Fibroblast of skin of left quadriceps (primary cell): Measurements from ENCODE around the gene FAHD2B.
"Not testable (repeated sequence)": the region's sequence is repeated elsewhere in the genome, so short reads cannot be mapped to it uniquely, and the experiment has no call there.

Source experiments
- DNase-seq, 2 experiments: peaks; one replicate each; pipeline ENCODE4 v3.0.0-alpha.2; 2013; ENCODE audit warnings: low read depth in 2 of 2

Gene FAHD2B, protein sequence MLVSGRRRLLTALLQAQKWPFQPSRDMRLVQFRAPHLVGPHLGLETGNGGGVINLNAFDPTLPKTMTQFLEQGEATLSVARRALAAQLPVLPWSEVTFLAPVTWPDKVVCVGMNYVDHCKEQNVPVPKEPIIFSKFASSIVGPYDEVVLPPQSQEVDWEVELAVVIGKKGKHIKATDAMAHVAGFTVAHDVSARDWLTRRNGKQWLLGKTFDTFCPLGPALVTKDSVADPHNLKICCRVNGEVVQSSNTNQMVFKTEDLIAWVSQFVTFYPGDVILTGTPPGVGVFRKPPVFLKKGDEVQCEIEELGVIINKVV

DNA sequence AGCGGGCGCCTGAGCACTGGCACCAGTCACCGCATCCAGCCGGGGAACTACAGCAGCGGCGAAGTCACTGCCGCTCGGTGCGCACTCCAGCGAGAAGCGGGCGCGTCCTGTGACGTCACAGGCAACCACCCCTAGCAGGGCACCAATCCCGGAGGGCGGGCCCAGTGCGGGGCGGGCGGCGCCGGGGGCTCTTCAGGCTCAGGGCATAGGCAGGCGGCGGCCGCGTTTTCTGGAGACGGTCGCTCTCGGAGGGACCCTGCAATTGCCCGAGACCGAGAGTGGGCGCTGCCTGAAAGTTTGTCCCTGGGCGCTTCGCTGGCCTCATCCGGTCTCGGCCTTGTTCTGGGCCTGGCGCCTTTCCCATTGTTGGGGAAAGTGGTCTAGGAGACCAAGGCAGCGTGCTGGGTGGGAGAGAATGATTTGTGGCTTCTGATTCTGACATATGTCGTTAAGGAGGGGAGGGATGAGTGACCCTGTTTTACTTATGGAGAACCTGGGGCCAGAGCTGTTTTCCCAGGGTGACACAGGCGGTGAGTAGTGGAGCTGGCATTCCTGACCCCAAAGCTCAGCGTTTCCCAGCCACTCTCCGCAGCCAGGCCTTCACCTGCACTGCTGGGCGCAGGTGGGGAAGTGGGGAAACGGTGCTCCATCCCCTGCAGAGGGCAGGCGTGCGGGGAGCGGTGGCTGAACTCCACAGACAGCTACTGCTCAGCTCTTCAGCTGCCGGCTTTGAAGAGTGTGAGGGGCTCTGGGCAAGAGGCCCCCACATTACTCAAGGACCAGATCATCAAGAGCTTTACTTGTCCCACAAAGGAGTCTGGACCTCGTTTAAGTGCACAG is at the start of gene FAHD2B:
Gene FAHD2B (minus strand): TSS at position 111 of the 840 bp plus-strand sequence. CDS start 3,176 bp downstream, outside the sequence.
- DNase-seq: peak; percentile 25 to 29

DNA sequence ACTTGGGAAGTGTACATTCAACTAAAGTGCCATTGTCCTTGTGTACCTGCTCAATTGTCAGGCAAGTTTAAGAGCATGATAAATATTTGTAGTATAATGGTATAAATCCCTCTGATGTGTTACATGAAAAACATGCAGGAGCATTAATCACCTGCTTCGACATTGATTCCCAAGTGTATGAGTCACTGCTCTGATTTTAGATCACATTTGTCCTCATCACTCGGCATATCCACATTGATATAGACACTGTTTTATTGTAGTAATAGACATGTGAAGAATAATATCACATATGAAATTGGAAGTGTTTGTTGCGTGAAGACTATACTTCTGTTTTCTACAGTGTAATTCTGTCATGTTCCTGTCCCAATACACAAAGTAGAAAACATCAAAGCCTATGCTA is 49.3 kb upstream of the FAHD2B start:
- DNase-seq: not testable (repeated sequence)

DNA sequence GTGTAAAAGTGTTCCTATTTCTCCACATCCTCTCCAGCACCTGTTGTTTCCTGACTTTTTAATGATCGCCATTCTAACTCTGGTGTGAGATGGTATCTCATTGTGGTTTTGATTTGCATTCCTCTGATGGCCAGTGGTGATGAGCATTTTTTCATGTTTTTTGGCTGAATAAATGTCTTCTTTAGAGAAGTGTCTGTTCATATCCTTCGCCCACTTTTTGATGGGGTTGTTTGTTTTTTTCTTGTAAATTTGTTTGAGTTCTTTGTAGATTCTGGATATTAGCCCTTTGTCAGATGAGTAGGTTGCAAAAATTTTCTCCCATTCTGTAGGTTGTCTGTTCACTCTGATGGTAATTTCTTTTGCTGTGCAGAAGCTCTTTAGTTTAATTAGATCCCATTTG is 34.4 kb upstream of the FAHD2B start:
- not testable (repeated sequence) for DNase-seq

DNA sequence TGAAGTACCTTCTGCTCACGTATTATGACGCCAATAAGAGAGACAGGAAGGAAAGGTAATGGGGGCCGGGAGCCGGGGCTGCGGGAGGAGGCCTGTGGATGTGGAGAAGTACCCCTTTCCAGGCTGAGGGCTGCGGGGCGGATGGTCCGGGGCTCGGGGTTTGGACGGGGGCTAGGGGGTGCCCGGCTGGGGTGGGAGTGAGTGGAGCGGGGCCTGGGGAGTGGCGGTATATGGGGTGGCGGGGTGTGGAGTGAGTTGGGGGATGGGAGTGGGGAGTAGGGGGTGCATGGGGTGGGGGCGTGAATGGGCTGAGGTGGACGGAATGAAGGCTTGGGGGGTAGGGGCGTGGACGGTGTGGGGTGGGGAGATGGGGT is 19.2 kb upstream of the FAHD2B start:
- DNase-seq: not testable (repeated sequence)

- peak; percentile 59 for DNase-seq
Measured at GRCh38 chr2:97113050-97113881, 18.6 kb upstream of the FAHD2B start, which contains the start of gene ANKRD36. TSS of gene ANKRD36 (plus strand) at chr2:97113153. CDS start at chr2:97113740, 587 bp downstream.

DNA sequence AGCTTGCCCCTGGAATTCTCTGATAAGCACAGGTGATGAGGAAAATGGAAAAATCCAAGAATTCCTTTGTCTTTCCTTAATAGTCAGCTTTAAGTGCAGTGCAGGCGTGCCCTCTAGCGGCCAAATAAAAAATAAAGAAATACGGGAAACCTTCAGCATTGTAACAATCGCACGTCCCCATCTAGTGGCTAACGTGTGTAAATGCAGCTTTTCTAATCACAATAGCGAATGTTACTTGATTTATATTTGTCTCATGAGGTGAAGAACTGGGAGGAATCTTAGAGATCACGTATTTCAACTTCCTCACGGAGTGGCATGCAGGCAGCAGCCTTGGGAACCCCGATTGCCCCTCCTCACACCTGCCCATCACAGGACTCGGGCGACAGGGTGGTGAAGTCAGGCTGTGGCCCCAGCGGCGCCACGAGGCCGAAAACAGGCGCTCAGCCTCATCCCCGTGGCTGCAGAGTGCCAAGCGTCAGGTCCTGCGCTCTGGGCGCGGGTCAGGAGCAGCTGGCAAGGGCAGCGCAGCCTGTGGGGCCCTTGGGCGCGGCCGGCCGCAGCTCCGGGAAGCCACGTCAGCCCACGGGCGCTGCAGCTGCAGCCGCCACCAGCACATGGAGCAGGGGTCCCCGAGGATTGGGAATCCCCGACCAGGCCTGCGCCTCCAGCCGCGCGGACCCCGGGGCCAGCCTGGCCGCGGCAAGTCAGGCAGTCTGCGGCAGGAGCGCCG is 17.8 kb upstream of the FAHD2B start:
- DNase-seq: peak in 1 of 2 experiments; percentile 9

DNA sequence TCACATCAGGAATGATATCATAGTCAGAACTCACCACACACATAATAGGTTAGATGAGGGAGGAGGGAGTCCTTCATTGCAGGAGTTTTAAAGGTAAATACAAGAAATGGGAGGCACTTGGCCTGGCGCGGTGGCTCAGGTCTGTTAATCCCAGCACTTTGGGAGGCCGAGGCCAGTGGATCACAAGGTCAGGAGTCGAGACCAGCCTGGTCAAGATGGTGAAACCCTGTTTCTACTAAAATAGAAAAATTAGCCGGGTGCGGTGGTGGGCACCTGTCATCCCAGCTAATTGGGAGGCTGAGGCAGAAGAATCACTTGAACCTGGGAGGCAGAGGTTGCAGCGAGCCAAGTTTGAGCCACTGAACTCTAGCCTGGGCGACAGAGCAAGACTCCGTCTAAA is 16.6 kb upstream of the FAHD2B start:
- DNase-seq: not testable (repeated sequence)

DNA sequence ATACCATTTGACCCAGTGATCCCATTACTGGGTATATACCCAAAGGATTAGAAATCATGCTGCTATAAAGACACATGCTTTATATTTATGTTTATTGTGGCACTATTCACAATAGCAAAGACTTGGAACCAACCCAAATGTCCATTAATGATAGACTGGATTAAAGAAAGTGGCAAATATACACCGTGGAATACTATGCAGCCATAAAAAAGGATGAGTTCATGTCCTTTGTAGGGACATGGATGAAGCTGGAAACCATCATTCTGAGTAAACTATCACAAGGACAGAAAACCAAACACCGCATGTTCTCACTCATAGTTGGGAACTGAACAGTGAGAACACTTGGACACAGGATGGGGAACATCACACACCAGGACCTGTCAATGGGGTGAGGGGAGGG is 12.2 kb upstream of the FAHD2B start:
- DNase-seq: not testable (repeated sequence)

- DNase-seq: not testable (repeated sequence)
Measured at GRCh38 chr2:97098786-97099372, 4.2 kb upstream of the FAHD2B start.

- DNase-seq: no peak
Measured at GRCh38 chr2:97095661-97096060, 979 bp upstream of the FAHD2B start.

DNA sequence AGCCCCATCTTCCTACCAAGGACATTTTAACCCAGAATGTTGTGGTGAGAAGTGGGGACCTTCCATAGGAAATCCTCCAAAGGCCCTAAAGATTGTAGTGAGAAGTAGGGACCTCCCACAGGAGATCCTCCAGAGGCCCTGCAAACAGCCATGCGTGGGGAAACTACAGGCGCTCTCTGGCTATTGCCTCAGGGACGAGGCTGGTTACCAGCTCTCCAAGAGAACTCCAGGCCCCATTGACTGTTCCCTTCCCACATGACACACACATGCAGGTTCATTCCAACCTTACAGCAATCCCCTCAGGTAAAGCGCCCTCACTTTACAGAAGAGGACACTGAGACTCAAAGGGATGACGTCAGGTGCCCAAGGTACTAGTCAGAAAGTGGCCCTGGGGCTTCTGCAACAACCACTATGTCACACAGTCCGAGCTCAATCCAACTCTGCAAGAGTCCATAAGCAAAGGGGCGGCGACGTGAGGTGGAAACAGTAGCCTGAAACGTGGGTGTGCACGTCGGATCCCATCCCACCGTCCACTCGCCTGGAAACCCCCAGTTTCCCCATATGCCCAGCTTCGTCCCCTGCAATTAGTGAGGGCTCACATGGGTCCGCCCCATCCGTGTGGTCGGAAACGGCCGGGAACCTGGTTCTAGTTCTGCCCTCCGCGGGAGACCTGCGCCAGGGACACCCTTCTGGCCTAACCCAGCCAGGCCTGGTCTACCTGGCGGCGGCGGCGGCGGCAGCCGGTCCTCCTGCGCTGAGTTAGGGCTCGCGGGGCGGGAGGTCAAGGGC is 505 bp downstream of the FAHD2B start:
- DNase-seq: not testable (repeated sequence)

DNA sequence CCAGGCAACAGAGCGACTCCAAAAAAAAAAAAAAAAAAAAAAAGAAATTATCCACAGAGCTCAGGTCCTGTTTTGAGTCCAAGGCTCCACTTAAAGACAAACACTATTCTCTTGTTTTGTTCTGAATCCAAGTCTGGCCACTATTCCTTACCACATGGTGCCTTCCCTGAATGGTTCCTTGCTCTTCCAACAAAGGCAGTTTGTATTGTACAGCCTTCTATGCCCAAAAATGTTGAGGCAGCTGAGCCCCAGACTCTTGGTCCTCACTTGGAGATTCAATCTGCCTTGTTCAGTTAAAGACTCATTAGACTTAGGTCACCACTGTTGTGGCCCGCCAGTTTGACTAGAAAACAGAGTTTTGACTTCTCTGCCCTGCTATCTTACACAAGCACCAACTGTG is 1.7 kb downstream of the FAHD2B start:
- DNase-seq: not testable (repeated sequence)

- DNase-seq: not testable (repeated sequence)
Measured at GRCh38 chr2:97088706-97089105, 6.0 kb downstream of the FAHD2B start.

DNA sequence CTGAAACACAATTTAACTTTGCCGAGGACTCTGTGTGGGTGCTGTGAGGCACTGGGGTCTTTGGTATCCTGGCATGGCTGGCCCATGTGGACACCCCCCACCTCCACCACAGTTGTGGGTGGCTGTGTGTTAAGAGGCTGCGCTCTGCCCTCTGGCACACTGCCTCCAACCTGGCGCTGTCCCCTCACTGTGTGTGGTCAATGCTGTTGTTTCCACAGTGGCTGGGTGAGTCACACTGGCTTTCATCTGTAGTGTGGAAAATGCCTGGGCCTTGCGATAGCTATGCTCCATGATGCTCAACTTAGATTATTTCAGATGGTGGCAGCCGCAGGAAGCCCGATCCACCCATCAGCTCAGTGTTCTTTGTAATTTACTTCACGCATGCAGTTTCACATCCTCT is 9.6 kb downstream of the FAHD2B start:
- DNase-seq: not testable (repeated sequence)

DNA sequence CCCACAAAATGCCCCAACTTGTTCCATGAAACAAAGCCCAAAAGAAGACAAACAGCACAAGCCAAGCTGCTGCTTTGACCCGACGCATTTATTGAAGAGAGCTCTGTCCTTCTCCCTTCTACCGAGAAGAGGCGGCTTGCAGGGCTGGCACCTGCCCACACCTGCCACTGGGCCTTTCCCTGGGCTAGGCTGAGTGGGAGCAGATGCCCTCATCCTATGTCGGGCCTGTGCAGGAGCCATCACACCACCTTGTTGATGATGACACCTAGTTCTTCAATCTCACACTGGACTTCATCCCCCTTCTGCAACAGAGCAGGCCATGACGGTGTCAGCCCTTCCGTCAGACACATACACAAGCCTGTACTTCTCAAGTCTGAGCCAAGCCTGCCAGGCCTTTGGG is 11.2 kb downstream of the FAHD2B start:
- not testable (repeated sequence) for DNase-seq

DNA sequence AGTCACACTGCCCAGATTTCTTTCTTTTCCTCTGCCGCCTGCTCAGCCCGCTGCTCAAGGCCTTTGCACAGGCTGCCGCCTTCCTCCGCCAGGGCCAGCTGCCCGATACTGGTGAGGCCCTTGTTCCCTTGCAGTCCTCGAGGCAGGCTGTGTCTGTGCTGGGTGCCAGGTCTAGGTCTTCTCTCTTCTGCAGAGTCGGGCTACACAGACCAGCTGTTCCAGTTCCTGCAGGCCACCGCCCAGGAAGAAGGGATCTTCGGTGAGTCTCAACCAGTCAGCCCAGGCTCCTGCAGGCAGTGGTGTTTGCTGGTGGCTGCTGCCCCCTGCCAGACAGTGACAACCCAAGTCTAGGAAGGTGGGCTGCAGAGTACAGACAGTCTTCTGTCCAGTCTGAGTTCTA is 12.5 kb downstream of the FAHD2B start:
- DNase-seq: not testable (repeated sequence)

DNA sequence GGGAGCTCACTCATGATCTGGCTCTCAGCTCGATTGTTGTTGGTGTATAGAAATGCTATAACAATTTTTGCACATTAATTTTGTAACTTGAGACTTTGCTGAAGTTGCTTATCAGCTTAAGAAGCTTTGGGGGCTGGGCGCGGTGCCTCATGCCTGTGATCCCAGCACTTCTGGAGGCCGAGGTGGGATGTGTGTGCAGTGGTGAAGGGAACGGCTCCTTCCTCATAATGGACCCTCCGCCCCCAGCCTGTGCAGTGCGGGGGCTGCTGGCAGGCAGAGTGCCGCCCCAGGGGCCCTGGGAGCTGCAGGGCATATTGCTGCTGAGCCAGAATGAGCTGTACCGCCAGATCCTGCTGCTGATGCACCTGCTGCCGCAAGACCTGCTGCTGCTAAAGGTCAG is 13.8 kb downstream of the FAHD2B start:
- not testable (repeated sequence) for DNase-seq

DNA sequence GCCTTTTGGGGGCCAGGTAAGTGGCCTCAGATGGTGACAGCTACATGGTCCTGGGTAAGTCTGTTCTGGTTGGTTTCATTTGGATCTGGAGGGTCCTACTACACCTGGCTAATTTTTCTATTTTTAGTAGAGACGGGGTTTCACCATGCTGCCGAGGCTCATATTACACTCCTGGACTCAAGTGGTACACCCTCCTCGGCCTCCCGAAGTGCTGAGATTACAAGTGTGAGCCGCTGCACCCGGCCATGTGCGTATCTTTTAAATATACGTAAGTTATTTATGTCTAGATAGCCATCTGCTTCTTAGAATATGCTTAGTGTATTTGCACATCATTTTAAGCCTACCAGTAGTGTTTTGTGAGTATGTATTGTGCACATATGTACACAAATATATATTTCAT is 17.5 kb downstream of the FAHD2B start:
- not testable (repeated sequence) for DNase-seq

GRCh38 chr2:97070915-97071314 is 23.8 kb downstream of the FAHD2B start:
- not testable (repeated sequence) for DNase-seq

DNA sequence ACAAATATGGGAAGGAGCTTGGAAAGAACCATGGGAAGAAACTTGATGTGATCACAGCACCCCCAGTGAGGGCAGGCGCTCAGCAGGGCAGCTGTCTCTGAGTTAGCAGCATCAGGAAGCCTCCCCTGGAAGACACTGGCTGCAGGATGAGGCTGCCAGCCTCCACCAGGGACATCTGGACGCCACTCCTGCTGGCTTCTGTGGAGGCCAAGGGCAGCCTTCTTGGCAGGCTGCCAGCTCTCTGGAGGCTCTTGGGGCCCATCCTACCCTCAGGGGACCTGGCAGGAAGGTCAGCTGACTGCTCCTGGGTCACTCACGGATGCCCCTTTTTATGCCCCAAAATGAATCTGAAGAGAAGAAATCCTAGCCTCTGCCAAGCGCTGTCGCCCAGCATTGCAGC is 26.0 kb downstream of the FAHD2B start:
- not testable (repeated sequence) for DNase-seq
